WI38 (cell line): ENCODE measurements around the gene PDXDC1.
"Not testable (repeated sequence)": the region's sequence is repeated elsewhere in the genome, so short reads cannot be mapped to it uniquely, and the experiment has no call there.

Experiments
- H3K4me3 ChIP-seq: 2 replicates; pipeline ENCODE4 v1.5.1; 2011; ENCODE audit warnings: low read depth, mild to moderate bottlenecking, control low read depth, low read length

PDXDC1 gene

DNA sequence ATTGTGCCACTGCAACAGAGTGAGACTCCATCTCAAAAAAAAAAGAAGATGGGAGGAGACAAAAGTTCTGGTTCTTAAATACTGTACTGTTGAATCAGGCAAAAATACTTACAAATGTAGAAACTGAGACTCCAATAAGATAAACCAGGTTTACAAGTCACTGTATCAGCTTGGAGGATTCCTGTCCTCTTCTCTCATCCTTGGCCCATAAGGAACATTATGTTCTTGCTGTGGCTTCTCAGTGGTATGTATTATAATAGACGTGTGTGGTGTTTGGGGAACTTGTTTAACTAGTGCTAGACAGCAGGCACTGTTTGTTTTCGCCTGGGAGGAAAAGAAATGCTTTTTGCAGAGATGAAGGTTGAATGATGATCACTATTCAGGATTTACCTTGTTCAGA is 7.7 kb downstream of the PDXDC1 start:
- not testable (repeated sequence) for H3K4me3 ChIP-seq

DNA sequence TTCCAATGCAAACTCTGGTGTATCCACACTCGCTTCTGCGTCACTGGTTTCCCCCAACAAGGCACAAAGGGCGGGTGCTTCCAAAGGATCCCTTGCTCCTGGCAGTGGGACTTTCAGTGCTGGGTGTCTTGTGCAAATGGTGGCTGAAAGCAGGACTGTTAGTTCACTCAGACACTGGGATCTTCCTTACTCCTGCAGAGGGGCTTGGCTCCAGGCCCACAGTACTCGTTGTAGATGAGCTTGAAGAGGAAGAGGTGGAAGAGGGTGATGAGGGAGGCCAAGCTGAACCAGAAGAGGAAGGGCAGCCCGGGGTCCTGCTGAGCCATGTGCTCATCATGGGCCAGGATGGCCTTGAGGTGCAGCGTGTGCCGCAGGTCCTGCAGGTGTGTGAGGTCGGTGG is 13.3 kb downstream of the PDXDC1 start:
- not testable (repeated sequence) for H3K4me3 ChIP-seq

DNA sequence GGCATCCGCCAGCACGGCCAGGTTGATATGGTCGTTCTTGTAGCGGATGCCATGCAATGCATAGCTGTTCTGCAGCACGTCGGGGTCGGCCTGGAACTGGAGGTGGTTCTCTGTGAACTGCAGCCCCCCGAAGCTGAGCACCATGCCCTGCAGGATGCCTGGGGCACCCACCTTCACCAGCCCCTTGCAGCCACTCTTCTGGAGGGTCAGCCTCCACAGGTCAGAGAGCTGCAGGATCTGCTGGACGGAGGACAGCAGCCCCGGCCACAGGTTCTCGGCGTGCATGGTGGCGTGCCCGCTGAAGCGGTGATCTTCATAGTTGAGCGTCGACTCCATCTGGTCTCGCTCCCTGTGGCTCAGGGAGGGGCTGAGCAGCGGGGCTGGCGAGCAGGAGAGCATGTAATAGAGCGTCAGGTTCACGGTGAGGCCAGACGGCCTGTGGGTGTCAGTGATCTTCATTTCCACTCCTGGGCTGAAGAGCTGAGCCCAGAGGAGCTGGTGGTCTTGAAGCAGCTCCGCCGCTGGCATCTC is 13.9 kb downstream of the PDXDC1 start:
- not testable (repeated sequence) for H3K4me3 ChIP-seq

DNA sequence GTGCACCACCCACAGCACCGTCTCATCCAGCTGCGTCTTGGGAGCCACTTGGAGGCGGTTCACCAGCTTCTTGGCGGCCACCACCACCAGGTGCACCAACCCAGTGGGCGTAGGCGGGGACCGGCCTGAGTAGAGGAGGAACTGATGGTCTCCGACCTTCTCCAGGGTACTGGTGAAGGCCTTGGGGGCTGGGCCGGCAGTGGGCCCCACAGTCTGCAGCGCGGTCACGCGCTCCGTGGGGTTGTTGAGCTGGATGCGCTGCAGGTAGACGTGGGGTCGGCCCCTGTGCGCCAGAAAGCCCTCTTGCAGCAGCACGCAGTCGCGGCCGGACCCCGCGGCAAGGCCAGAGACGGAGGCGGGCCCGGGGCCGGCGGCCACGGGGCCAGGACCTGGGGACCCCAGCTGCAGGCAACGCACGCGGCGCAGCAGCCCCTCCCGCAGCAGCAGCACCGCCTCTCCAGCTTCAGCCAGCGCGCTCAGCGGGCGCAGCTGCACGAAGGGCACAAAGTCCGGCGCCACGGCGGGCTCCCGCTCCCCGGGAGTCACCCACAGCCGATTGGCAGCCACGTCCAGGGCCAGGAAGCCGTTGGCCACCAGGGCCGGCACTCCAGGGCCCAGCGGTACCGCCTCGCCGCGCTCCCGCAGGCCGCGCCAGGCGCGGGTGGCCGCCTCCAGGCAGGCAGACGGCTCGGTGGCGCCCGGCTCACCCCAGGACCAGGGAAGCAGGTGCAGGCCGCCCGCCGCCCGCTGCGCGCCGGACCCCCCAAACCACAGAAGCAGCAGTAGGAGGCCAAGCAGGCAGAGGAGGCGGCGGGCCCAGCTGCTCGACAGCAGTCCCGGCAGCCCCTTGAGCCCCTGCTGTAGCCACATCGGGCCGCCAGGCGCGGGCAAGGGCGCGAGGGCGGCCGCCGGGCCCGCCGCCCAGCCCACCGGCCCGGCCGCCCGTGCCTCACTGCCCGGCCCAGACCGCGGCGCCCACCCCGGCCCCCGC is 14.8 kb downstream of the PDXDC1 start:
- H3K4me3 ChIP-seq, result not testable (repeated sequence)

DNA sequence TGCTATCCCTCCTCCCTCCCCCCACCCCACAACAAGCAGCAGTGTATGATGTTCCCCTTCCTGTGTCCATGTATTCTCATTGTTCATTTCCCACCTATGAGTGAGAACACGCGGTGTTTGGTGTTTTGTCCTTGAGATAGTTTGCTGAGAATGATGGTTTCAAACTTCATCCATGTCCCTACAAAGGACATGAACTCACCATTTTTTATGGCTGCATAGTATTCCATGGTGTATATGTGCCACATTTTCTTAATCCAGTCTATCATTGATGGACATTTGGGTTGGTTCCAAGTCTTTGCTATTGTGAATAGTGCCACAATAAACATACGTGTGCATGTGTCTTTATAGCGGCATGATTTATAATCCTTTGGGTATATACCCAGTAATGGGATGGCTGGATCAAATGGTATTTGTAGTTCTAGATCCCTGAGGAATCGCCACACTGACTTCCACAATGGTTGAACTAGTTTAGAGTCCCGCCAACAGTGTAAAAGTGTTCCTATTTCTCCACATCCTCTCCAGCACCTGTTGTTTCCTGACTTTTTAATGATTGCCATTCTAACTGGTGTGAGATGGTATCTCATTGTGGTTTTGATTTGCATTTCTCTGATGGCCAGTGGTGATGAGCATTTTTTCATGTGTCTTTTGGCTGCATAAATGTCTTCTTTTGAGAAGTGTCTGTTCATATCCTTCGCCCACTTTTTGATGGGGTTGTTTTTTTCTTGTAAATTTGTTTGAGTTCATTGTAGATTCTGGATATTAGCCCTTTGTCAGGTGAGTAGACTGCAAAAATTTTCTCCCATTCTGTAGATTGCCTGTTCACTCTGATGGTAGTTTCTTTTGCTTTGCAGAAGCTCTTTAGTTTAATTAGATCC is 18.7 kb downstream of the PDXDC1 start:
- not testable (repeated sequence) for H3K4me3 ChIP-seq

DNA sequence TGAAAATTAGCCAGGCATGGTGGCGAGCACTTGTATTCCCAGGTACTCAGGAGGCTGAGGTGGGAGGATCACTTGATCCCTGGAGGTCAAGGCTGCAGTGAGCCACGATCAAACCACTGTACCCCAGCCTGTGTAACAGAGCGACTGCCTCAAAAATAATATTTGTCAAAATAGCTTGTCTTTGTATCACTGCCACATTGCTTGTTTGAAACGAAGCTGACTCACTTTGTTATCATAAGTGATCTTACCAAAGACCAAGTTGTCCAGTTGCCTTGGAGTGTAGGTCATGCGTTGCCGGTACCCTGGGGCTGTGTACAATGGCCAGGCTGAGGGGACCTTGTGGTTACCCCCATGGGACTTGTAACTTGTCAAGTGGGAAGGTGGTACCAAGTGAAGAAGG is 21.9 kb downstream of the PDXDC1 start:
- not testable (repeated sequence) for H3K4me3 ChIP-seq

DNA sequence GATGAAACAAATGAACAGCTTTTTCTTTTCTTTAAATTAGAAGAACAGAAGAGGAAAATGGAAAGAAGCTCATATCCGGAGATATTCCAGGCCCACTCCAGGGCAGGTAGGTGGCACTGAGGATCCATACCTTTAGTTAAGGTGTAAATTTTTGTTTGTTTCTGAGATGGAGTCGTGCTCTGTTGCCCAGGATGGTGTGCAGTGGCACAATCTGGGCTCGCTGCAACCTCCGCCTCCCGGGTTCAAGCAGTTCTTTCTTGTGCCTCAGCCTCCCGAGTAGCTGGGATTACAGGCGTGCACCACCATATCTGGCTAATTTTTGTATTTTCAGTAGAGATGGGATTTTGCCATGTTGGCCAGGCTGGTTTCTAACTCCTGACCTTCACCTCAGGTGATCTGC is 23.5 kb downstream of the PDXDC1 start:
- H3K4me3 ChIP-seq, result not testable (repeated sequence)

DNA sequence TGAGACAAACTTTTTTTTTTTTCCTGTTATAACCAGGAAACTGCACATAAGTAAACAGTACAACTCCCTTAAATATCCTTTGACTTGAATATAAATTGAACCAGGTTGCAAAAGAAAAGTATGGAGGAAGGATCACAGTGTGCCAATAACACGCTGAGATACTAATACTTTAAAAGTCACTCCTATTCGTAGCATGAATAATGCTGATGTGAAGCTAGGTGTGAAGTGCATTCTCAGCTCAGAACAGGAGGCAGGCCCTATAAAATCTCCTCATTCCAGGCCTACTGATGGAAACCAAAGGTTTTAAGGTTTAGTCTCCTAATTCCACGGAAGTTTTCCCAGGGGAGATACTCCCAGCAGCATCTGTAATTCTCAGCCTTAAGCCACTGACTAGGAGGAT is 25.0 kb downstream of the PDXDC1 start:
- H3K4me3 ChIP-seq, result not testable (repeated sequence)

DNA sequence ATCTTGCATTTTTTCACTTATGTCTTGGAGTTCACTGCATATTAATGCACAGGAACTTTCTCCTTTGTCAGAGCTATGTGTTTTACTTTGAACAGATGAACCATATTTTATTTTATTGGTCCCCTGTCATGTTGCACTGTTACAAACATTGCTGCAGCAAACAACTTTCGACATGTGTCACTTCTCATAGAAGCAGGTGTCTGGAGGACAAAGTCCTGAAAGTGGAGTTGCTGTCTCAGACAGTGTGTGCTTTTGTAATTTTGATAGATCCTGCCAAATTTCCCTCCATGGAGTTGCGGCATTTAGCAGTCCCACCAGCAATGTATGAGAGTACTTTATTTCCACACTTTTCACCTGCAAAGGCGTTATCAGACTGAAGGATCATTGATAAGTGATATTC is 27.6 kb downstream of the PDXDC1 start:
- not testable (repeated sequence) for H3K4me3 ChIP-seq

DNA sequence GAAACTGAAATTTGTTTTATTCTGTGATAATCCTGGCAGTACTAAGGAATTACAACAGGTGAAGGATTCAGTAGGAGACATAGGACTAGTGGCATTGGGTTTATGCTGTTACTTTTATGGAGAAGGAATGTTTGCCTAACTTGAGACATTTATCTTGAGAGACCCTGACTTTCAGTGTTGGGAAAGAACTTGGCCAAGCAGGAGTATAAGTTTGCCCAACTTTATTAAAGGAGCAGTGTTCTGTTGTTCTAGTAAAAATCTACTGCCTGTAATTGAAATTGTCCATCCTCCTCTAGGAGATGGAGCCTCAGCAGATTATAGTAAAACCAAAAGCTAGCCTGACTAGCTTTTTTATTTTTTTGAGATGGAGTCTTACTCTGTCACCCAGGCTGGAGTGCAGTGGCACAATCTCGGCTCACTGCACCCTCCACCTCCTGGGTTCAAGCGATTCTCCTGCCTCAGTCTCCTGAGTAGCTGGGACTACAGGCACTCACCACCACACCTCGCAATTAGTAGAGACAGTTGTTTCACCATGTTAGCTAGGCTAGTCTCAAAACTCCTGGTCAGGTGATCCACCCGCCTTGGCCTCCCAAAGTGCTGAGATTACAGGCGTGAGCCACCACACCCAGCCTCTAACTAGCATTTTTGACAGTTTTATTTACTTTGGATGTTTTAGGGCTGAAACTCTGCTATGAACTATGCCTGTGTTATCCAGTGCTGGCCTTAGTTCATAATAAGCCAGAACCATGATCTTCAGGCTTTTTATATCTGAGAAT is 30.7 kb downstream of the PDXDC1 start:
- H3K4me3 ChIP-seq, result not testable (repeated sequence)

DNA sequence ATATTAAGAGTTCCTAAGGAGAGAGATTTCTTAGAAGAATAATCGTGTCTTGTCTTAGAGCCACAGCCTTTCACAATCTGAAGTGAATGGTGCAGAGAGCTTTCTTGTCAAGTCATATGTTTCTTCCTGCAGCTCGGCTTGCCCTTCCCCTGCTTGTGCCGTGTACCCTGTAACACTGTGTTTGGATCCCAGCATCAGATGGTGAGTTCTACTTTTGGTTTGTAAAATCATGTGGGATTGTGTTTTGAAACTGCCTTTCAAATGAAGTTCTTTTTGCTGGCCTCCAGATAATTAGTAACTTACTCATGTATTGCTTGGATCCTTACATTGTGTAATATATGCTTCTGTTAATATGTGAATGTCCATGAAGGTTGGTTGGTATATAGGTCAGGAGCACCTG is 33.8 kb downstream of the PDXDC1 start:
- not testable (repeated sequence) for H3K4me3 ChIP-seq

DNA sequence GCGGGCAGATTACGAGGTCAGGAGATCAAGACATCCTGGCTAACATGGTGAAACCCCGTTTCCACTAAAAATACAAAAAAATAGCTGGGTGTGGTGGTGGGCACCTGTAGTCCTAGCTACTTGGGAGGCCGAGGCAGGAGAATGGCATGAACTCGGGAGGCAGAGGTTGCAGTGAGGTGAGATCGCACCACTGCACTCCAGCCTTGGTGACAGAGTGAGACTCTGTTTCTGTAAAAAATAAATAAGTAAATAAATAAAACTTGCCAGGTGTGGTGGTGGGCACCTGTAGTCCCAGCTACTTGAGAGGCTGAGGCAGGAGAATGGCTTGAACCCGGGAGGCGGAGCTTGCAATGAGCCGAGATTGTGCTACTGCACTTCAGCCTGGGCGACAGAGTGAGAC is 38.1 kb downstream of the PDXDC1 start:
- H3K4me3 ChIP-seq, result not testable (repeated sequence)

DNA sequence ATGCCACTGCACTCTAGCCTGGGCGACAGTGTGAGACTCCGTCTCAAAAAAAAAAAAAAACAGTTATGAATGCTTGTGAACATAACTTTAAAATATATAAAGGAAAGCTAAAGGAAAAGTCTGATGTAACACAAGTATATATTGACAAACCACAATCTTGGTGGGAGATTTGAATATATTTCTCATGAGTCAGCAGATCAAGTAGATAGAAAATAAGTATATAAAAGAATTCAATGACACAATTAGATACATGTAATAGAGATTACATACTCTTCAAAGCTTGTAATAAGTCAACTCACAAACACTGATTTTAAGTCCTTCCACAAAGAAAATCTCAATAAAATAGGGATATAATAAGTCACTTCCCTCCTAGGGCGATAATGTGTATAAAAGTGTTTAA is 40.8 kb downstream of the PDXDC1 start:
- not testable (repeated sequence) for H3K4me3 ChIP-seq

DNA sequence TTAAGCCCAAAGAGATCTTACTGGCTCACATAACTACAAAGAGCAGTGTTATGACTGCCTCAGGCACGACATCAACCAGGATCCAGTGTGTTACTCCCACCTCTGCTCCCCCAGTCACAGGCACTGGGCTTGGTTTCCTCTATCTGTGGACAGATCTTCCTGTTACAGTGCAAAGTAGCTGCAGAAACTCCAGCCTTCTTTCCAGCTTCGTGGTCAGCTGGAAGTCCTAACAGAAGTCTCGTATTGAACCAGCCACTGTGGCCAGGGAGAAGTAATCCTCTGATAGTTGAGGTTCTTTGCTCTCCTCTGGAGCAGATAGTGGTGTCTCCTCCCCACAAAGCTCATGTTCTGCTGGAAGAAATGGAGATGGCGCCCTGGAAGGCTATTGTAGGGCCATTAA is 41.5 kb downstream of the PDXDC1 start:
- not testable (repeated sequence) for H3K4me3 ChIP-seq

DNA sequence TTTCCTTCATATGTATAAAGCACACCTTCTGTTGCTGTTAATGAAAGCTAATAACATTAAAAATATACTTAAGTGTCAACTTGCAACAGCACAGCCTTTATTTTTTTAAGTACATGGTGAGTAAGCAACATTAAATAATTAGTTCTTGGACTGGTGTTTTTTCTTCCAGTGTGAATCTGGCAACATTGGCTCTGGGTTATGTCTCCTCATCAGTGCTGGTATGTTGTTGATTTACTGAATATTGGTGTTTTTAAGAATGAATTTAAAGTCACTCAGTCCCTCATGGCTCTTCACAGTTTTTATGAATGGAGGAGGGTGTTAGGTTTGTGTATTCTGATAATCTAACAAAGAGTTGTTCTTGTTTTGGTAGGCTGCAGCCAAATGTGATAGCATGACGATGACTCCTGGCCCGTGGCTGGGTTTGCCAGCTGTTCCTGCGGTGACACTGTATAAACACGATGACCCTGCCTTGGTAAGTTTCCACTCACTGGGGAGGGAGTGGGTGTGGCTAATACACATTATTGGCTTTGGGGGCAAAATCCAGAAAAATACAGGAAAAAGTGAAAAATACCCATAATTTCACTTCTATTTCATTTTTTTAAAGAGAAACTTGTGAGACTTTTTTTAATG is 42.2 kb downstream of the PDXDC1 start:
- not testable (repeated sequence) for H3K4me3 ChIP-seq

DNA sequence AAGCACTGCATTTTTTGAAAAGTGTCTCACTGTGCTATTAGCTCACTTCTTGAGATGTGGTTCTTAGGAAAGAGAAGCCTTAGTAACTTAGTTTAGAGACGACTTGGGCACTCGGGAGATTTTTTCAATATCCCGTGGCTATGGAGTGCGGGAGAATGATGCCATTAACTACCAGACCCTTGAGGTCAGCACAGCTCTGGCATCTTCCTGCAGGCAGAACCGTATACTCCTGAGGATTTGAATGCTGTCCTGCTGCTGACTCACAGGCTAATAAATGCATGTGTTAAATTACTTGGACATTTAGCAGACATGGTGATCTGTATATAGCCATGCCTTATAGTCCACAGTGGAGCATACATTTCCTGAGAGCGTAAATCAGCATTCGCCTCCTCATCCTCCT is 46.6 kb downstream of the PDXDC1 start:
- H3K4me3 ChIP-seq, result not testable (repeated sequence)
